Heart left ventricle (tissue), 13 donors: ENCODE results near the gene KRT86.

Source experiments
- POLR2A ChIP-seq, 2 donors: fragments of 450-650 bp; IDR thresholded peaks; one replicate each; pipeline ENCODE4 v1.6.1; 2017; ENCODE audit warnings: antibody characterized with exemption in 2 of 2, mild to moderate bottlenecking in 2 of 2, moderate library complexity in 2 of 2
- TF ChIP-seq, protein P1 (sequence below), 12 donors: fragments of 200-600 bp; sonication (generic) in 4 of 12; IDR thresholded peaks; one replicate each; pipeline versions ENCODE4 v1.5.0 to v1.8.0; 2018 to 2022; ENCODE audit warnings: antibody characterized with exemption in 12 of 12, mild to moderate bottlenecking in 5 of 12
- donor health status: ischemic (EF 13 %, LVEDD 7.1; RV severe dilation, severe dysfunction).
- donor health status: DM: no; HTN: yes; CAD: no.
- donor health status: DM: no; HTN: no; CAD: no.
- donor health status: ischemic (EF 25% LVEDD 6.9; RV normal size, moderate dysfunction).
- donor health status: ischemic (EF 25% LVEDD 5.7; RV mildly dilated, moderate dysfunction).
- donor health status: ischemic (EF 35%, LVEDD 5.7; RV mildly dilated, moderate dysfunction).
- donor health status: nonischemic (EF 11% LVEDD 7.7; RV severe dilation, severe dysfunction).
- donor health status: DM: yes; HTN: yes; CAD: no.
- donor health status: PGD.
- donor health status: ischemic (EF 29% LVEDD 5.4; RV normal size, mild dysfunction).
- donor health status: nonischemic (EF 23%, LVEDD 6.1; RV moderate dilation, normal function).

DNA sequence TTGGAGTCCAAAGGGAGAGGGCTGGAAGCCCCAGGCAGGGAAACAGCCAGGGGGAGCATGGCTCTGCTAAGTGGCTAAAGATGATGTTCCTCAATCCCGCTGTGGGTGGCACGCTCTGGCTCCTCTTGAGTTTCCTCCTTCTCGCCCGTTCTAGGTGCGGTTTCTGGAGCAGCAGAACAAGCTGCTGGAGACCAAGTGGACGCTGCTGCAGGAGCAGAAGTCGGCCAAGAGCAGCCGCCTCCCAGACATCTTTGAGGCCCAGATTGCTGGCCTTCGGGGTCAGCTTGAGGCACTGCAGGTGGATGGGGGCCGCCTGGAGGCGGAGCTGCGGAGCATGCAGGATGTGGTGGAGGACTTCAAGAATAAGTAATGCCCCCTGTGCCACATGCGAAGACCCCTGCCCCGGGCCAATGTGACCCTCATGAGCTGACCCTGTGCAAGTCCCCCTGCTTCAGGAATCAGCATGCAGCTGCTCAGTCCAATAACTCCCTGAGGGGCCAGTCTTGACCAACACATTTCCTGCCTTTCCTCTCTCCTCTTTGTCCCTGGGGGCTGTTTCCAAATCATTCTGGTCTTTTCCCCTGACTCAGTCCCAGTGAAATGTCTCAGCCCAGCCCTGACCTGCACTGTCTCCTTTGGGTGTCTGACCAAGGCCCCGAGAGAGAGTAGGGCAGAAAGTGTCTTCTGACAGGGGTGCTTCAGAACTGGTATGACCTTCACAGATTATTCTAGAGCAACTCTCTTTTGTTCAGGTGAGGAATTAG is 39.3 kb upstream of the KRT86 start:
- TF ChIP-seq, protein P1, sequence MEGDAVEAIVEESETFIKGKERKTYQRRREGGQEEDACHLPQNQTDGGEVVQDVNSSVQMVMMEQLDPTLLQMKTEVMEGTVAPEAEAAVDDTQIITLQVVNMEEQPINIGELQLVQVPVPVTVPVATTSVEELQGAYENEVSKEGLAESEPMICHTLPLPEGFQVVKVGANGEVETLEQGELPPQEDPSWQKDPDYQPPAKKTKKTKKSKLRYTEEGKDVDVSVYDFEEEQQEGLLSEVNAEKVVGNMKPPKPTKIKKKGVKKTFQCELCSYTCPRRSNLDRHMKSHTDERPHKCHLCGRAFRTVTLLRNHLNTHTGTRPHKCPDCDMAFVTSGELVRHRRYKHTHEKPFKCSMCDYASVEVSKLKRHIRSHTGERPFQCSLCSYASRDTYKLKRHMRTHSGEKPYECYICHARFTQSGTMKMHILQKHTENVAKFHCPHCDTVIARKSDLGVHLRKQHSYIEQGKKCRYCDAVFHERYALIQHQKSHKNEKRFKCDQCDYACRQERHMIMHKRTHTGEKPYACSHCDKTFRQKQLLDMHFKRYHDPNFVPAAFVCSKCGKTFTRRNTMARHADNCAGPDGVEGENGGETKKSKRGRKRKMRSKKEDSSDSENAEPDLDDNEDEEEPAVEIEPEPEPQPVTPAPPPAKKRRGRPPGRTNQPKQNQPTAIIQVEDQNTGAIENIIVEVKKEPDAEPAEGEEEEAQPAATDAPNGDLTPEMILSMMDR (IDR thresholded peaks at IDR 0.05): no peak
- TF ChIP-seq POLR2A (IDR thresholded peaks at IDR 0.05): no peak
